GM23248 (cell line): ENCODE data around the gene MRPL24.

ENCODE experiments used
- EZH2 ChIP-seq: fragments of 200-600 bp; sonication (generic); IDR thresholded peaks from 2 replicates; pipeline ENCODE4 v1.6.1; 2018; ENCODE audit warnings: antibody characterized with exemption, mild to moderate bottlenecking; ENCODE audit not compliant: insufficient read depth, poor library complexity, severe bottlenecking
- EZH2phosphoT487 ChIP-seq: fragments of 200-600 bp; sonication (generic); IDR thresholded peaks from 2 replicates; pipeline ENCODE4 v1.6.1; 2018; ENCODE audit warnings: antibody characterized with exemption, moderate library complexity, mild to moderate bottlenecking, low read depth; ENCODE audit not compliant: insufficient read depth

DNA sequence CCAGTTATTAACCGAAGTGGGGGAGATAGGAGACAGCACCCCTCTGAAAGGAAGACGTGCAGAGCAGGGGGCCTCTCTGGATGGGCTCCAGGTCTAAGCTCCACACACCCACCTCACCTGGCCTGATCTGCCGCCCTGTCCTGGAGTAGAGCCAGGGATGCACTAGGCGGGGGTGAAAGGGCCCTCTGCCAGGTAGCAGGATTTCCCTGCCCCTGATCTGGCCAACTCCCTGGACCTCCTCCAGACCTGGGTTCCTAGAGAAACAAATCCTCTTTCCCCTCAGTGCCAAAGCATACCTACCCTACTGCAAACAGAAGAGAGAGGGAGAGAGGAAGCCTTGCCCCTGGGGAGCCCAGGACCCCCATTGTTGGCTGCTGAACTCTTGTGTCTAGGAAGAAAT, 37.6 kb downstream of the MRPL24 start:
- no peak for TF ChIP-seq EZH2
- TF ChIP-seq EZH2phosphoT487, result no peak
